PFSK-1 (cell line): ENCODE data around the gene GNAO1.

Experiments
- FOXP2 ChIP-seq: optimal IDR thresholded peaks from 2 replicates; pipeline ENCODE3; 2011; ENCODE audit warnings: borderline replicate concordance, control low read depth, inconsistent platforms; ENCODE audit not compliant: insufficient read depth; ENCODE audit errors: extremely low read length, extremely low read depth
- POLR2AphosphoS5 ChIP-seq: IDR thresholded peaks from 2 replicates; pipeline ENCODE4 v1.6.1; 2012; ENCODE audit warnings: low read depth, mild to moderate bottlenecking, control low read depth, low read length, moderate library complexity
- SIN3A ChIP-seq: IDR thresholded peaks from 2 replicates; pipeline ENCODE4 v1.6.1; 2012; ENCODE audit warnings: mild to moderate bottlenecking, low read length, moderate library complexity, borderline replicate concordance; ENCODE audit not compliant: insufficient read depth
- TAF1 ChIP-seq: IDR thresholded peaks from 2 replicates; pipeline ENCODE4 v1.6.1; 2012; ENCODE audit warnings: low read length, control low read depth, borderline replicate concordance; ENCODE audit not compliant: insufficient read depth
- TF ChIP-seq, protein P1 (sequence below), 2 experiments: IDR thresholded peaks; 2 replicates each; pipeline versions ENCODE4 v1.6.1 to v1.8.0; 2011 to 2012; ENCODE audit warnings: low read depth in 2 of 2, low read length in 2 of 2, control low read depth in 1 of 2, inconsistent platforms in 1 of 2, mild to moderate bottlenecking in 1 of 2, moderate library complexity in 1 of 2; ENCODE audit not compliant: insufficient read depth in 1 of 2

The GNAO1 gene

GRCh38 chr16:56399047-56399446 lies 207.8 kb downstream of the GNAO1 start:
- TF ChIP-seq, protein P1, sequence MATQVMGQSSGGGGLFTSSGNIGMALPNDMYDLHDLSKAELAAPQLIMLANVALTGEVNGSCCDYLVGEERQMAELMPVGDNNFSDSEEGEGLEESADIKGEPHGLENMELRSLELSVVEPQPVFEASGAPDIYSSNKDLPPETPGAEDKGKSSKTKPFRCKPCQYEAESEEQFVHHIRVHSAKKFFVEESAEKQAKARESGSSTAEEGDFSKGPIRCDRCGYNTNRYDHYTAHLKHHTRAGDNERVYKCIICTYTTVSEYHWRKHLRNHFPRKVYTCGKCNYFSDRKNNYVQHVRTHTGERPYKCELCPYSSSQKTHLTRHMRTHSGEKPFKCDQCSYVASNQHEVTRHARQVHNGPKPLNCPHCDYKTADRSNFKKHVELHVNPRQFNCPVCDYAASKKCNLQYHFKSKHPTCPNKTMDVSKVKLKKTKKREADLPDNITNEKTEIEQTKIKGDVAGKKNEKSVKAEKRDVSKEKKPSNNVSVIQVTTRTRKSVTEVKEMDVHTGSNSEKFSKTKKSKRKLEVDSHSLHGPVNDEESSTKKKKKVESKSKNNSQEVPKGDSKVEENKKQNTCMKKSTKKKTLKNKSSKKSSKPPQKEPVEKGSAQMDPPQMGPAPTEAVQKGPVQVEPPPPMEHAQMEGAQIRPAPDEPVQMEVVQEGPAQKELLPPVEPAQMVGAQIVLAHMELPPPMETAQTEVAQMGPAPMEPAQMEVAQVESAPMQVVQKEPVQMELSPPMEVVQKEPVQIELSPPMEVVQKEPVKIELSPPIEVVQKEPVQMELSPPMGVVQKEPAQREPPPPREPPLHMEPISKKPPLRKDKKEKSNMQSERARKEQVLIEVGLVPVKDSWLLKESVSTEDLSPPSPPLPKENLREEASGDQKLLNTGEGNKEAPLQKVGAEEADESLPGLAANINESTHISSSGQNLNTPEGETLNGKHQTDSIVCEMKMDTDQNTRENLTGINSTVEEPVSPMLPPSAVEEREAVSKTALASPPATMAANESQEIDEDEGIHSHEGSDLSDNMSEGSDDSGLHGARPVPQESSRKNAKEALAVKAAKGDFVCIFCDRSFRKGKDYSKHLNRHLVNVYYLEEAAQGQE (IDR thresholded peaks at IDR 0.05; ENCODE audit: insufficient read depth in 1 of 2, low read depth in 2 of 2, low read length in 2 of 2) = no peak
- no peak for TF ChIP-seq TAF1
- TF ChIP-seq SIN3A = no peak
- TF ChIP-seq FOXP2 = no peak
- no peak for TF ChIP-seq POLR2AphosphoS5

GRCh38 chr16:56399486-56399885 lies 208.2 kb downstream of the GNAO1 start:
- no peak for TF ChIP-seq SIN3A
- TF ChIP-seq, protein P1 (IDR thresholded peaks at IDR 0.05; ENCODE audit: insufficient read depth in 1 of 2, low read depth in 2 of 2, low read length in 2 of 2) = no peak
- no peak for TF ChIP-seq POLR2AphosphoS5
- TF ChIP-seq FOXP2 = no peak
- TF ChIP-seq TAF1 = no peak

DNA sequence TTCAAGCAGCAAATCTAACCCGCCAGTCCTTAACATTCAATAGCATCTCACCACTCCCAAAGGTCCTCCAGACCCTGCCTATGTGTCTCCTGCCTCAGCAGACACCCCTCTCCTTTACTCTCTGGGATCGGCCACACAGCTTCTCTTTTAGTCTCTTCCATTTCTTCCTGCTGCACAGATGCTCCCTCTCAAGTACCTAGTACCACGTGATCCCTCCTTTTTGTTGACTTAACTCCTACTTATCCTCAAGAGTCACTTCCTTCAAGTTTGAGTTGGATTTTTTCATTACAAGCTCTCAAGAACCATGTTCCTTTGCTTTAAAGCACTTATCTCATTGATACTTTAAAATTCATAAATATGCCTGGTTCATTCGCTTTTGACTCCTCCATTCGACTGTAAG lies 209.2 kb downstream of the GNAO1 start:
- TF ChIP-seq SIN3A = no peak
- no peak for TF ChIP-seq POLR2AphosphoS5
- no peak for TF ChIP-seq TAF1
- TF ChIP-seq, protein P1 (IDR thresholded peaks at IDR 0.05; ENCODE audit: insufficient read depth in 1 of 2, low read depth in 2 of 2, low read length in 2 of 2) = no peak
- no peak for TF ChIP-seq FOXP2

GRCh38 chr16:56401482-56401881 lies 210.2 kb downstream of the GNAO1 start:
- no peak for TF ChIP-seq FOXP2
- TF ChIP-seq, protein P1 (IDR thresholded peaks at IDR 0.05; ENCODE audit: insufficient read depth in 1 of 2, low read depth in 2 of 2, low read length in 2 of 2) = no peak

- TF ChIP-seq SIN3A (no peak), FOXP2 (no peak), POLR2AphosphoS5 (no peak), TAF1 (no peak)
- TF ChIP-seq, protein P1 (IDR thresholded peaks at IDR 0.05; ENCODE audit: insufficient read depth in 1 of 2, low read depth in 2 of 2, low read length in 2 of 2) = no peak
These were observed 214.8 kb downstream of the GNAO1 start for GRCh38 chr16:56405977-56406672.
